Measurements from ENCODE around the gene CALML6.

The CALML6 gene

DNA sequence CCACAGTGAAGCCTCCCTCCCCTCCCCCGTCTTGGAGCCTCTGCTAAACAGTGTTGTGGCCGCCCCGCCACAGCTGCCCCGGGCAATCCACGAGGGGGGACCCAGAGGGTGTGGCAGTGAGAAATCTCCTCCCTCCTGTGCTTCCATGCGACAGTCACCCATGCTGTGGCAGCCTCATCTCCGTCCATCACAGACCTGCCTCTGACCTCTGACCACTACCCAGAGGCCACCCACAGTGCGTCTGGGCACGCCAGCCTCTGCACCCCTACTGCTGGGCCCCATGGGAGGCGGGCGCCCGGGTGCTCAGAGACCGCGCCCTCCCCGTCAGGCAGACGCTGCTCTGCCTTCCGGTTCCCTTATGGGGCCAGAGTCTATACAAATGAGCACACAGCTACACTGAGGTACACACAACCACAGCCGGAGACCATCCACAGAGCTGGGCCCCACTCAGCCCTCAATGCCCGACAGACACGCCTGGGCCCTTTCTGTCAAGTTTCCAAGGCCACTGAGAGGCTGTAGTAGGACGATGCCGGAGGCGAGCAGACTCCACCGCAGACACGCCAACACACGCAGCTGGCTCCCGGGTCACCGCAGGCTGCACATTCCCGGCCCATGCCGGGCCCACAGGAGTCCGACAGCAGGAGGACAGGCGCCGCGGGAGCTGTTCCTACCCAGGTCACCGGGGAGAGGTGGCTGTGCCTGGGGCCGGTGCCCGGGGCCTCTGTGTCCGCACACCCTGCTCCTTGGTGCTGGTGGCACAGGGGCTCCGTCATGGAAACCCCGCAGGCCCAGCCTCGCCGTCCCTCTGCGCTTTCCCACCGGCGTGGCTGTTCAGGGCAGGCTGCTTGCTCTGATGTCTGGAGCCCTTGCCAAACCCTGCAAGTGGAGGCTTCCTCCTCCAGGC is 27.9 kb downstream of the CALML6 start:
- no peak for DNase-seq (ENCODE audit: low read depth, low spot score)

DNA sequence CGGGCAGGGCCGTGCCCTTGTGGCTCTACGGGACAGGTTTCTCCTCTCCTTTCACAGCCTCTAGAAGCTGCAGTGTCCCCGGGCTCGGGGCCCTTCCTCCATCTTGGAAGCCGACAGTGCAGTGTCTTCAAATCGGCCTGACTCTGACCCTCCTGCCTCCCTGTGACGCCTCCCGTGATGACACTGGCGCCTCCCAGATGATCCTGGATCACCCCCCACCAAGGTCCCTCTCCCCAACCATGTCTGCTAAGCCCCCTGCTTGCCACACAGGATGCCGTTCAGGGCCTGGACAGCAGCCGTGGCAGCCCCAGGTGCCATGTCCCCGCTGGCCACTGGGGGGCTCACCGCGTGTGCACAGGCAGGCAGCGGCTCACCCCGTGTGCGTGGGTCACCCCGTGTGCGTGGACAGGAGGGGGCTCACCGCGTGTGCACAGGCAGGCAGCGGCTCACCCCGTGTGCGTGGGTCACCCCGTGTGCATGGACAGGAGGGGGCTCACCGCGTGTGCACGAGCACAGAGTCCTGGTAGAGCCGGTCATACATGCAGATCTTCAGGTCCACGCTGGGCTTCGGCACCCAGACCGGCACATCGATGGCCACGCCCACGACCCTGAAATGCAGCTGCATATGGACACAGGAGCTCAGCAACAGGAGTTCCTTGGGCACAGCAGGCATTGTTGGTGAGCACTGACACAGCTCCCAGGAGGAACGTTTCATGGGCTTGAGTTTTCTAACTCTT is 28.9 kb downstream of the CALML6 start:
- no peak for DNase-seq (ENCODE audit: low read depth, low spot score)

- no peak for DNase-seq (ENCODE audit: low read depth, low spot score)
Measured at GRCh38 chr1:1945782-1946393, 30.8 kb downstream of the CALML6 start.

- no peak for DNase-seq (ENCODE audit: low read depth, low spot score)
Measured at GRCh38 chr1:1946540-1946939, 31.5 kb downstream of the CALML6 start.

DNA sequence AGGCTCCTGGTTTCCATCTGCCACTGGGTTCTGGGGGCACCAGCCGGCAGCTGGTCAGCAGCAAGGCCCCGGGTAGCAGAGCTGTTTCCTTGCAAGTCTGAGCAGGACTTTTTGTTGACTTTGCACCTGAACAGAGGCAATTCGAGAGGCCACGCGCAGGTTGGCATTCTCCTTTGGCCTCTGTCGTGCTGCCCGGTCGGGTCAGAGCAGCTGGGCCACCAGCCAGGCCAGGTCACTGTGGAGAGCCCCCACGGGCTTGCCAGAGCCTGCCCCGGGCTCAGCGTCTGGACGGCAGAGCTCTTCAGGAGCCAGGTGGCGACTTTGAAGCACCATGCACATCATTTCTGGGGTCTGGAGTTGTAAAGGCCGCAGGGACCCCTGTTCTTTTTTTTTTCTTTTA is 32.4 kb downstream of the CALML6 start:
- no peak for DNase-seq (ENCODE audit: low read depth, low spot score)

DNA sequence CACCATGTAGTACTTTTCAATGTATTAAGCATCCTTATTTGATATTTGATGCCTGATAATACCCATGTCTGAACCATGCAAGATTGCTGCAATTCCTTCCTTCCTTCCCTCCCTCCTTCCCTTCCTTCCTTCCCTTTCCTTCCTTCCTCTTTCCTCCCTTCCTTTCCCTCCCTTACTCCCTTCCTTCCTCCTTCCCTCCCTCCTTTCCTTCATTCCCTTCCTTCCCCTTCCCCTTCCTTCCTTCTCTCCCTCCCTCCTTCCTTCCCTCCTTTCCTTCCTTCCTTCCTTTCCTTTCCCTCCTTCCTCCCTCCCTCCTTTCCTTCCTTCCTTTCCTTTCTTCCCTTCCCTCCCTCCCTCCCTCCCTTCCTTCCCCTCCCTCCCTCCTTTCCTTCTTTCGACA is 33.7 kb downstream of the CALML6 start:
- no peak for DNase-seq (ENCODE audit: low read depth, low spot score)

DNA sequence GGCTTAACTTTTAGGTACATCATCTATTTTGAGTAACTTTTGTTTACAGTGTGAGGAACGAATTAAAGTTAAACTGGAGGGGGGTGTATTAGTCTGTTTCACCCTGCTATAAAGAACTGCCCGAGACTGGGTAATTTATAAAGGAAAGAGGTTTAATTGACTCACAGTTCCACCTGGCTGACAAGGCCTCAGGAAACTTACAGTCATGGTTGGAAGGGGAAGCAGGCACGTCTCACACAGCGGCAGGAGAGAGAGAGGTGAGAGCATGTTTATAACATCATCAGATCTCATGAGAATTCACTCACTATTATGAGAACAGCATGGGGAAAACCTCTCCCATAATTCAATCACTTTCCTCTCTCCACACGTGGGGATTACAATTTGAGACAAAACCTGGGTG is 35.9 kb downstream of the CALML6 start:
- DNase-seq (ENCODE audit: low read depth, low spot score) = no peak

DNA sequence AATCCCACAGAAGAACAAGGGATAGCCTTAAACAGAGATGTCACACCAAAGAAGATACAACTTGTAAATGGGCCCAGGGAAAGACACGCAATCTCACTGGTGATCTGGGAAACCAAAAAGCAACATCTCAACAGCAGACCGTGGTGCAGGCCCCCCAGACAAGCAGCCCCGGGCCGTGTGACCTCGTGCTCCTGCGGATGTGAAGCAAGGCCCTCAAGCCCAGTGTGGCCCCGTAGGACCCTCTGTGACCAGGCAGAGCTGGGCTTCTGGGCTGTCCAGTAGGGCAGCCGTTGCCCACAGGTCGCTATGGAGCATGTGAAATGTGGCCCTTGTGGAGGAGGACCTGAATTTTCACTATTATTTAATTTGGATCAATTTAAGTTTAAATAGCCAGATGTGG is 39.0 kb downstream of the CALML6 start:
- no peak for DNase-seq (ENCODE audit: low read depth, low spot score)

- DNase-seq (ENCODE audit: low read depth, low spot score) = no peak
Measured at GRCh38 chr1:1954831-1955441, 39.9 kb downstream of the CALML6 start.

GRCh38 chr1:1955621-1956094 is 40.6 kb downstream of the CALML6 start:
- no peak for DNase-seq (ENCODE audit: low read depth, low spot score)

- no peak for DNase-seq (ENCODE audit: low read depth, low spot score)
Measured at GRCh38 chr1:1956101-1956500, 41.0 kb downstream of the CALML6 start.

- DNase-seq (ENCODE audit: low read depth, low spot score) = no peak
Measured at GRCh38 chr1:1956586-1957532, 41.8 kb downstream of the CALML6 start.

- DNase-seq (ENCODE audit: low read depth, low spot score) = no peak
Measured at GRCh38 chr1:1957533-1957961, 42.5 kb downstream of the CALML6 start.

DNA sequence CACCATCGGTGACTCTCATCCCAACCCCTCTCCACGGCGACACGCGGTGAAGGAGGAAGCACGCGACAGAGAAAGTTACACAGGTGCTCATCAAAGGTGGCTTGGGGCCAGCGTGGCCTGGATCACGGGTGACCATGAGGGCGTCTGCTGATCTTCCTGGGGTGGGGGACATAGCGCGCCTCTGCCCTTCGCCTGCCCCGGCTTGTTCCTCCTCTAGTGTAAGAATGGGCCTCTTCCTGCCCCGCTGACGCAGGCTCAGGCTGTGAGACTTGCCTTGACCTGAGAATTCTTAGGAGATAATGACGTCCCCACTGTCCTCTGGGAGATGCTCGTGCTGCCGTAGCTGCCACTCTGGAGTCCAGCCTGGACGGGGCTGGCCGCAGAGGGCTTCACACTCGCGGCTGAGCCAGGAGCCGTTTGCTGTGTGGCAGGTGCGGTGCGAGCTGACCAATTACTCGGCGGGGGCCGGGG is 43.0 kb downstream of the CALML6 start:
- no peak for DNase-seq (ENCODE audit: low read depth, low spot score)

- no peak for DNase-seq (ENCODE audit: low read depth, low spot score)
Measured at GRCh38 chr1:1959459-1959839, 44.4 kb downstream of the CALML6 start.

DNA sequence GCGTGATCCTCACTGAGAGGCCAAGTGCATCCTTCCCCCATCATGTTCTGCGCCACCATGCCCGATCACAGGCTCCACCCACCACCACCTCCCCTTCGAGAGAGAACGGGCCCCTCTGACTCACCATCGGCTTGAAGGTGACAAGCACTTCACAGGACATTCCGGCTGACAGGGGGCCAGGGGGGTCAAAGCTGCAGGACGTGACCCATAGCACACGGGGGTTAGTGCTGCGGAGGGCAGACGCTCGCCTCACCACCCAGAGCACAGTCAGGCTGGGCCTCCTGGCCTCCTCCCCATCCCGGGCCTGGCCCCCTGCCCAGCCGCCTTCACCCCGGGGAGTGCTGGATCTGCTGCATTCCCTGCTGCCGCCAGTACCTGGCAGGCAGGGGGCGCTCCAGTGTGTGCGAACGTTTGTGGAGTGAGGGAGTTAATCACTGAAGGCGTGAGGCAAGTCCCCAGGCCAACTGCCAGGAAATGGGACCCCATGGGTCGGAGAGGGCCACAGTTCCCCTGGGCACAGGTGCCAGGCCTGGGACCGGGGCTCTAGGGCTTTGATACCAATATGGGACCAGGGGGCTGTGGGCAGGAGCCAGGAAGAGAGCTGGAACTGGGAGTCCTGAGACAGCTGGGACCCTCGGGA is 44.9 kb downstream of the CALML6 start:
- DNase-seq (ENCODE audit: low read depth, low spot score) = peak; percentile 16

GRCh38 chr1:1960480-1961196 is 45.6 kb downstream of the CALML6 start:
- no peak for DNase-seq (ENCODE audit: low read depth, low spot score)

DNA sequence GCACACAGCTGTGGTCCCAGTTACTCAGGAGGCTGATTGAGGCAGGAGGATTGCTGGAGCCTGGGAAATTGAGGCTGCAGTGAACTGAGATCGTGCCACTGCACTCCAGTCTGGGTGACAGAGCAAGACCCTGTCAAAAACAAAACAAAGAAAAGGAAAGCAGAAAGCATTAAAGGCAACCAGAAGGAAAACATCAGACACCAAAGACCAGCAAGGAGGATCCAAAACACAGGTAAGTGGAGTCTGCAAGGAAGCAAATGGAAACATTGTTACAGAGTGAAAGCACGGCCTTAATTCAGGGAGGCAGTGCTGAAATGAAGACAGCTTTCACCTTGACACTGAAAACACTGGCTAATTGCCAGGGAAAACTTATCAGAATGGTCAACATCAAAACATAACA is 47.7 kb downstream of the CALML6 start:
- no peak for DNase-seq (ENCODE audit: low read depth, low spot score)

DNA sequence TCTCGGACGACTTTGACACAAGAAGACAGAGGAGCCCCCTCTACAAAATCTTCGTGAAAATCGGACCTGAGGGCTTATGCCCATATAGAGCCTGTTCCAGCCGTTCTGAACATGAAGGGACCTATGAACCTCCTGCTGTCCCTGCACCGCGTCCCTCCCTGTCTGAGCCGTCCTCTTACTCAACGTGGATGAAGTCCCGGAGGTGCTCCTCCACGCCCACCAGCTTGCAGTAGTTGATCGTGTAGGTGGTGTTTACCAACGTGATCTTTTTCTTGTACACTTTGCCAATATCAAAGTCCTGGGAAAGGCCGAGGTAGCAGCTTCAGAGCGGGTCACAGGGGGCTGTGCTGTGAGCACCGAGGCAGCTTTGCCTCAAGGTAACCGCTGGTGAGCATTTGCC is 48.5 kb downstream of the CALML6 start:
- DNase-seq (ENCODE audit: low read depth, low spot score) = no peak

DNA sequence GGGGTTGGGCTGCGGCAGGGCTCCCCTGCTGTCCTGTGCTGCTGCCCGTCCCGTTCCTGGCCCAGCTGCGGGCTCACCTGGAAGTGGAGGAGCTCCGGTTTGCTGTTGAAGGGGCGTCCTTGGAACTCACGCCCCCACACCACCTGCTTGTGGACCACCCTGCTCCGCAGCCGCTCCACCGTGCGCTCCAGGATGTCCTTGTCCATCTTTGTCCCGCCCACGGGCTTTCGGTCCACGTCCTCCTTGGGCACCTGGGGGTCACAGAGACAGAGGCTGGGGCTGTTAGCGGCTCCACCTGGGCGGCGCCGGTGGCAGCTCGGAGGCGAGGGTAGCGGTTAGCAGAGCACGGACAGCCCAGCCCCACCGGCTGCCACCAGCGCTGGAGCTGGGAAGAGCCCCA is 49.8 kb downstream of the CALML6 start:
- DNase-seq (ENCODE audit: low read depth, low spot score) = no peak
